Stomach (tissue), 9 donors: Measurements from ENCODE around the gene SLC1A2. TPM values are rescaled to one million over a fixed set of nuclear protein-coding genes. Genes with fewer than 3 reads are reported as not detected.

Experiments used
- DNase-seq, 2 donors: peaks; one replicate each; pipeline versions ENCODE4 v3.0.0 to v3.0.0-alpha.2; 2013 to 2019
- H3K27ac ChIP-seq, 5 donors: fragments of 200-600 bp in 4 of 5; sonication (generic) in 4 of 5; one replicate each; pipeline ENCODE4 v1.5.1; 2013 to 2019; ENCODE audit warnings: mild to moderate bottlenecking in 1 of 5, moderate library complexity in 1 of 5
- H3K27me3 ChIP-seq, 3 donors: fragments of 200-600 bp; sonication (generic); one replicate each; pipeline ENCODE4 v1.5.1; 2017 to 2019; ENCODE audit warnings: mixed run types in 1 of 3
- H3K36me3 ChIP-seq, 4 donors: fragments of 200-600 bp; sonication (generic); 1 replicate in 3 of 4; 2 replicates in 1 of 4; pipeline ENCODE4 v1.5.1; 2016 to 2019
- H3K4me1 ChIP-seq, 4 donors: fragments of 200-600 bp; sonication (generic); one replicate each; pipeline ENCODE4 v1.5.1; 2016 to 2019
- H3K4me3 ChIP-seq, 4 donors: fragments of 200-600 bp; sonication (generic) in 3 of 4; one replicate each; pipeline ENCODE4 v1.5.1; 2016 to 2019; ENCODE audit warnings: mild to moderate bottlenecking in 1 of 4
- H3K9me3 ChIP-seq, 4 donors: fragments of 200-600 bp; sonication (generic); one replicate each; pipeline ENCODE4 v1.5.1; 2016 to 2019
- CTCF ChIP-seq, 7 experiments: fragments of 450-650 bp in 4 of 7; fragments of 200-600 bp in 3 of 7; sonication (generic) in 3 of 7; IDR thresholded peaks; one replicate each; pipeline ENCODE4 v1.5.1; 2016 to 2019; ENCODE audit warnings: antibody characterized with exemption in 7 of 7, control low read depth in 2 of 7, mild to moderate bottlenecking in 1 of 7
- EP300 ChIP-seq: sonication (generic); formaldehyde crosslinking; IDR thresholded peaks from one replicate; pipeline ENCODE4 v1.6.1; 2017; ENCODE audit warnings: antibody characterized with exemption
- POLR2A ChIP-seq, 4 donors: fragments of 450-650 bp; IDR thresholded peaks; one replicate each; pipeline ENCODE4 v1.6.1; 2016; ENCODE audit warnings: antibody characterized with exemption in 4 of 4, control low read depth in 2 of 4, mild to moderate bottlenecking in 1 of 4, moderate library complexity in 1 of 4
- POLR2AphosphoS5 ChIP-seq, 3 donors: sonication (generic); formaldehyde crosslinking; IDR thresholded peaks; one replicate each; pipeline ENCODE4 v1.6.1; 2016; ENCODE audit warnings: antibody characterized with exemption in 3 of 3
- WGBS, 5 donors: extraction: QIAGEN DNeasy Blood & Tissue Kit in 3 of 5; methylation state at CpG; one replicate each; pipeline versions ENCODE4 v1.1.5 to v1.1.7; 2013 to 2018; 5-methylcytosine and 5-hydroxymethylcytosine counted together
- intact Hi-C: fragments of 100-400 bp; cut with DNase I; formaldehyde crosslinking; loops from one replicate; pipeline ENCODE4 v1.15.1; 2023; ENCODE audit warnings: low total_unique reads
- polyA plus RNA-seq, 3 donors: library from polyadenylated mRNA; stranded (reverse); fragments of 200-250 nt; gene quantifications; one replicate each; pipeline ENCODE4 v1.2.3, GENCODE V29; 2013
- total RNA-seq, 5 donors: library from RNA; depleted of rRNA; stranded (reverse); fragments of >200 nt; gene quantifications; one replicate each; pipeline versions ENCODE4 v1.1.0 to v1.2.3, GENCODE V29; 2014 to 2016
- donor health status: healthy with polysubstance abuse.
- donor health status: Bipolar disorder and iron deficiency.
- donor health status: healthy.

SLC1A2 gene
- total and polyA plus RNA-seq, 8 donors = 1.3 to 13.4 (median 3.2) TPM; not detected in 1

DNA sequence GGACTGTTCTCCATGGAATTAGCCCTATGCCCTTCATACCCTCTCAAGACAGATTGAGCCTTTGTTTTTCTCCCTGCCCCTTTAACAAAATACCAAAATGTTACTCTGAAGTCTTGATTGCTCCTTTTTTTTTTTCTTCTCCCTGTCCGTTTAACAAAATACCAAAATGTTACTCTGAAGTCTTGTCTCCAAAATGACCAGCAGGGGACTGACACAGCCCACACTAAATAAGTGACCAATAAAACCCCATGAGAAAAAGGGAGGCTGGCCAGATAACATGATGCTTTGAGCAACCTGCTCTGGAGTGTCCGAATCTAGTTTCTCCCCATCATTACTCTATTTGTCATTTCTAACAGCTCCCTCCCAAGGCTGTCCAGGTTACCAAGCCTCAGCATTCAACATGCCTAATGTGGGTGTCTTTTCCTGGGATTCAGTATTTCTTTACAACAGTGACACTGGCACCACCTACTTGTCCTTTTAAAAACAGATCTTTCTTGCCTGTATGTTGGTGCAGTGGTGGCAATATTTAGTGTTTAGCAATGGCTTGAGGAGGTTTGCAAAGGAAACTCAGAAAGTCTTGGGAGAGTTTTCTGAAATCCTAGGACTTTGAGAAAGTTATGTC is 42.7 kb upstream of the SLC1A2 start:
- DNase-seq = no peak
- TF ChIP-seq POLR2AphosphoS5 (IDR thresholded peaks at IDR 0.05) (no peak), POLR2A (IDR thresholded peaks at IDR 0.05) (no peak)
- Histone ChIP-seq H3K4me3 (no peak overlapping the region), H3K27ac (no peak overlapping the region), H3K27me3 (no peaks in the 10 kb centered on the region), H3K36me3 (no peaks in the 10 kb centered on the region), H3K9me3 (no peaks in the 10 kb centered on the region), H3K4me1 (no peaks in the 10 kb centered on the region)
- 66 to 83% (median 77%) methylated on average over 2 of the region's 2 CpGs for WGBS, 5 donors
- intact Hi-C loops = no loop called here

DNA sequence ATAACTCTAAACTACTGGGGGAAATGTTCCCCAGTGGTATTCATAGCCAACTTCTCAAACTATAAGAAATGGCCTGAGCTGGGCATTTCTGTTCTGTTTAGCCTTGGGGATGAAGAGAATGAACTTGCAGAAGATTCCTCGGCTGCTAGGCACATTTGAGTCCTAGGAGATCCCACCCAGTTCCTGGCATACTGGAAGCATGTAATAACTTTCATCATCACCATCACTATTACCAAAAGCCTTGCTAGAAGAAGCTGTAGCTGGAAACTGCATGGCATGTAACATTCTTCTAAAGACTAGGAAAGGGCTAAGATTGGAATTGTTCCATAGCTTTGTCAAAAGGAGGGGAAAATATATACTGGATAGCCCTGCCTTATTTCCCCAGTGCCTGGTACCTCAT is 40.1 kb upstream of the SLC1A2 start:
- 81 to 93% (median 85%) methylated on average over 1 of the region's 1 CpG for WGBS, 5 donors

GRCh38 chr11:35458846-35459245 is 39.5 kb upstream of the SLC1A2 start:
- Histone ChIP-seq H3K9me3 (no peaks in the 10 kb centered on the region), H3K27ac (no peak overlapping the region), H3K27me3 (no peaks in the 10 kb centered on the region), H3K4me3 (no peak overlapping the region), H3K36me3 (no peaks in the 10 kb centered on the region), H3K4me1 (no peaks in the 10 kb centered on the region)
- no peak for DNase-seq
- 76 to 92% (median 91%) methylated on average over 3 of the region's 3 CpGs for WGBS, 5 donors
- TF ChIP-seq POLR2A (IDR thresholded peaks at IDR 0.05) = no peak
- TF ChIP-seq CTCF (IDR thresholded peaks at IDR 0.05) = no peak
- no peak for TF ChIP-seq POLR2AphosphoS5 (IDR thresholded peaks at IDR 0.05)
- no peak for TF ChIP-seq EP300
- intact Hi-C loops = no loop called here

More for the DNA sequence above, 40.1 kb upstream of the SLC1A2 start:
- no peak overlapping the region for H3K27ac ChIP-seq
- no peak for TF ChIP-seq POLR2AphosphoS5 (IDR thresholded peaks at IDR 0.05)
- no peak for TF ChIP-seq CTCF (IDR thresholded peaks at IDR 0.05)
- TF ChIP-seq EP300 = no peak
- no peak for TF ChIP-seq POLR2A (IDR thresholded peaks at IDR 0.05)
- no peak for DNase-seq
- H3K27me3 ChIP-seq = no peaks in the 10 kb centered on the region
- H3K9me3 ChIP-seq = no peaks in the 10 kb centered on the region
- H3K4me1 ChIP-seq = no peaks in the 10 kb centered on the region
- no peaks in the 10 kb centered on the region for H3K36me3 ChIP-seq
- H3K4me3 ChIP-seq = no peak overlapping the region
- intact Hi-C loops = no loop called here

- no peaks in the 10 kb centered on the region for H3K36me3 ChIP-seq
- H3K27me3 ChIP-seq = no peaks in the 10 kb centered on the region
- H3K4me1 ChIP-seq = no peaks in the 10 kb centered on the region
- no peak overlapping the region for H3K27ac ChIP-seq
- intact Hi-C loops = no loop called here
- 33 to 67% (median 51%) methylated on average over 1 of the region's 1 CpG for WGBS, 5 donors
- no peaks in the 10 kb centered on the region for H3K9me3 ChIP-seq
- no peak overlapping the region for H3K4me3 ChIP-seq
- TF ChIP-seq POLR2A (IDR thresholded peaks at IDR 0.05) (no peak), EP300 (no peak)
- no peak for DNase-seq
These were observed 35.0 kb upstream of the SLC1A2 start for GRCh38 chr11:35454362-35454761.

DNA sequence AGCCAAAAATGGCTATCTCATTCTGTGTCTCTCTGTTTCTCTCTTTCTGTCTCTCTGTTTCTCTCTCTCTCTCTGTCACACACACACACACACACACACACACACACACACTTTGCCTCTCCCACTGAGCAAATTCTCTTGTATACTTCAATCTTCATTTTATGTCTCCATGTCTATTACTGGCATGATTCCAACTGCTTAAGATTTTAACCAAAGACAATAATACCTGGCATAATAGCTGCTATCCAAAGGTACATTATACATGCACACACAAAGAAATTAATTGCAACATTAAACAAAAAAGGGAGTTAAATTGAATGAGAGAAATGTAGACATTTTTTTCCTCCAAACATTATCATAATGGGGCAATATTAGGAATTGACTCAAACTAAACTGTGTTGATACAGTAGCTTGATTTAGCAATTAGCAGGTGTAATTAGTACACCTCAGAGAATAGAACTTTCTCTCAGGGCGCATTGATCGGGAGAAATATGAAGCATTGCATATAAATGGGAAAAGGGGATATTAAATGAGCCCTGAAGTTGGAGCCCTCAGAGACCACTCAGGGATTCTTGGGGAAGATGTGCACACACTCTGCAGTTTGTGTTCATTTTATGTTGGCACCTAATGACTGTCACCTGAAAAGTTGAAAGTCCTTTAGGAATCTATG is 17.4 kb upstream of the SLC1A2 start:
- Histone ChIP-seq H3K36me3 (peaks cover 0 to 20% (median 6%) of the 10 kb centered on the region in 4 donors), H3K9me3 (no peaks in the 10 kb centered on the region), H3K4me3 (no peak overlapping the region), H3K27me3 (peaks cover 0 to 7% (median 0%) of the 10 kb centered on the region in 3 donors), H3K4me1 (no peaks in the 10 kb centered on the region), H3K27ac (no peak overlapping the region)
- DNase-seq = no peak
- intact Hi-C loops = no loop called here
- 80 to 95% (median 91%) methylated on average over 2 of the region's 2 CpGs for WGBS, 5 donors
- TF ChIP-seq CTCF (IDR thresholded peaks at IDR 0.05) = no peak
- TF ChIP-seq POLR2AphosphoS5 (IDR thresholded peaks at IDR 0.05) = no peak
- TF ChIP-seq EP300 = no peak
- TF ChIP-seq POLR2A (IDR thresholded peaks at IDR 0.05) = no peak
